Mucosa of gallbladder (tissue), 1 donor: Measurements from ENCODE around the gene PPP2R2C. TPM values are rescaled to one million over a fixed set of nuclear protein-coding genes. Genes with fewer than 3 reads are reported as not detected.
A peak's percentile ranks its signal among the peaks of the same experiment; 100 is the strongest.

Experiments used
- DNase-seq: peaks from one replicate; pipeline ENCODE4 v3.0.0-alpha.2; 2020; ENCODE audit warnings: low spot score
- total RNA-seq: library from RNA; stranded (reverse); gene quantifications from one replicate; pipeline ENCODE4 v1.2.1, GENCODE V29; 2021
- donor health status: DM: no; HTN: no; CAD: no.

The PPP2R2C gene
- total RNA-seq, 1 donor from 2014 or later: 0.49 TPM

DNA sequence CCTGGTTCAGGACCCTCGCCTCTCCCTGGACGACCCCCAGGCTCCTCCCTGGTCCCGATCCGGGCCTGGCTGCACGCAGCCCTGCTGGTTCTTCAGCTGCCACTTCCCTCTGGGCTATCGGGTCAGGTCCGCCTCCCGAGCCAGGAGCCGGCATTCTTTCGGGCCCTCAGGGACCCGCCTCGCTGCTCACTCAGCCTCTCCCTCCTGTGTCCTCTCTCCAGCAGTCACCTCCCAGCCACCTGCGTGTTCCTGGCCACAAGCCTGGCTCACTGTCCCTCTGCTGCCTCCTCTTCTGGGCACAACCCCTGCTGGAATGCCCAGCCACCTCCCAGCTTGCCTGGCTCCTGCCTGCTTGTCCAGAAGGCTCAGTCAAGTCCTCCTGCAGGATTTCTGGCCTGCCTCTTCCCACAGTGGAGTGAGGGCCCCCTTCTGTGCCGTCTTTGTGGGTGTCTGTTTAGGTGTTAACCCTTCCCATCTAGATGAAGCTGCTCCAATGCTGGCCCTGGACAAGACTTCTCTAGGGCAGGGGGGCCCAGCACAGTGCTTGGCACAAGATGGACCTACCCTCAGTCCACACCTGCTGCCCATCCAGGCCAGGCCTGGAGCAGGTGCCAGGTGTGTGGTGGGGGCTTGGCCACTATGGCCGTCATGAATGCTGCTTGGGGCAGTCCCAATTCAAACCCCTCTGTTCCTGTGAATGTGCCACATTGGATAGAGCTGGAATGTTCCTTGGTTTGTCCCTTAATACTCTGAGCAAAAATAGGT is 200.5 kb downstream of the PPP2R2C start:
- DNase-seq: peak; percentile 76

DNA sequence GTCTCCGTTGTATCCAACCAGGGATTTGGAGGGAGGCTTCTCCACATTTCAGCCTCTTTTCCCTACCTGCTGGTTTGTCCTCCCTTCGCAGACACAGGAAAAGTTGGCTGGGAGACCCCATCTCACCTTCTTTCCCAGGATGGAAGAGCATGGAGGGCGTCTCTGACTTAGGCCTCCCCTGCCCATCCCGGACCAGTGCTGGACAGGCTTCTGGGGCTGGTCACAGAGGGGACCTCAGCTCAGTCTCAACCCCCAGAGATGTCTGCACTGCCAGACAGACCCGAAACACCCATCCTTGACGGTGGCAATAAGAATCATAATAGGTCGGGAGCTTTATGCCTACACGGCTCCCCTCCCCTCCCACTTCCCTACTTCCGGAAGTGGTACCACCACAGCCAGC is 201.2 kb downstream of the PPP2R2C start:
- no peak for DNase-seq

DNA sequence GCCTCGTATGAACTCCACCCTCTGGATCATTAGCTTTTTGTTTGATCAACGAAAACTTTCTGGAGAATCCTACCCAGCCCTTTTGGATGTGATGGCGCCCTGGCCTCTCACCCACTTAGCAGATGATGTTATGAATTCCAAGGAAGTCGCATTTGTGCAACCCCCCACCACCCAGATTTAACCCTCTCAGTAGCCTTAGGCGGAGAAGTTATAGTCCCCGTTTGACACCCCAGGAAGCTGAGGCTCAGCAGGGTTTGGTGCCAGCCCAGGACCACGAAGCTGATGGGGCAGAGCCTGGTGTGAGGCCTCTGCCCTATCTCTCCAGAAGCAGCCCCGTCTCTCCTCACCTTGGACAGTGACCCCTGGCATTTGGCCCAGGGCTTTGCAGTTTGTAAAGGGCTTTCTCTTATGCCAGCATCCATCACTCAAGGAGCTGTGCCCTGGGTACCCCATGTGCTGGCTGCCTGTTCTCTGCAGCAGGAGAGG is 201.7 kb downstream of the PPP2R2C start:
- DNase-seq: no peak

Other genes starting within 250 kb of the PPP2R2C start
- gene WFS1, start 202.8 kb downstream of the PPP2R2C start, total RNA-seq: 109 TPM
- 53.6 TPM for gene MAN2B2, start 102.6 kb upstream of the PPP2R2C start, total RNA-seq
- gene MRFAP1, start 168.1 kb upstream of the PPP2R2C start, total RNA-seq: 244 TPM
- gene S100P, start 221.3 kb upstream of the PPP2R2C start, total RNA-seq: 33.4 TPM
- 51.2 TPM for gene MRFAP1L1, start 237.3 kb upstream of the PPP2R2C start, total RNA-seq
- 18.1 TPM for gene BLOC1S4, start 243.6 kb upstream of the PPP2R2C start, total RNA-seq